Measurements from ENCODE around the gene CYSRT1.

CYSRT1 gene

GRCh38 chr9:137195525-137196220, 29.3 kb upstream of the CYSRT1 start:
- Mint-ChIP-seq H3K9me3 (no peaks in the 10 kb centered on the region), H3K27ac (no peak overlapping the region), H3K4me1 (peaks cover 9% of the 10 kb centered on the region), H3K4me3 (no peak overlapping the region), H3K27me3 (no peaks in the 10 kb centered on the region), H3K36me3 (peaks cover 4% of the 10 kb centered on the region)
- ATAC-seq (ENCODE audit: low read depth): no peak
- DNase-seq (ENCODE audit: low spot score in 2 of 2): no peak

GRCh38 chr9:137198051-137198901, 26.7 kb upstream of the CYSRT1 start:
- Mint-ChIP-seq H3K27ac (no peak overlapping the region), H3K4me1 (peaks cover 17% of the 10 kb centered on the region), H3K36me3 (no peaks in the 10 kb centered on the region), H3K4me3 (peak overlapping the region; percentile 27), H3K9me3 (no peaks in the 10 kb centered on the region), H3K27me3 (no peaks in the 10 kb centered on the region)
- DNase-seq (ENCODE audit: low spot score in 2 of 2) (no peak), ATAC-seq (ENCODE audit: low read depth) (no peak)

- H3K4me3 Mint-ChIP-seq: no peak overlapping the region
Measured at GRCh38 chr9:137198902-137199283, 26.1 kb upstream of the CYSRT1 start.

GRCh38 chr9:137199411-137200121, 25.4 kb upstream of the CYSRT1 start:
- Mint-ChIP-seq H3K27ac (no peak overlapping the region), H3K9me3 (no peaks in the 10 kb centered on the region), H3K4me1 (peaks cover 22% of the 10 kb centered on the region), H3K27me3 (no peaks in the 10 kb centered on the region), H3K36me3 (no peaks in the 10 kb centered on the region), H3K4me3 (peak overlapping the region; percentile 83)
- no peak for ATAC-seq (ENCODE audit: low read depth)
- DNase-seq (ENCODE audit: low spot score in 2 of 2): no peak

More at GRCh38 chr9:137198902-137199283, 26.1 kb upstream of the CYSRT1 start:
- Mint-ChIP-seq H3K27me3 (no peaks in the 10 kb centered on the region), H3K4me1 (peaks cover 19% of the 10 kb centered on the region), H3K9me3 (no peaks in the 10 kb centered on the region), H3K27ac (no peak overlapping the region), H3K36me3 (no peaks in the 10 kb centered on the region)
- DNase-seq (ENCODE audit: low spot score in 2 of 2) (no peak), ATAC-seq (ENCODE audit: low read depth) (no peak)

GRCh38 chr9:137200311-137201204, 24.4 kb upstream of the CYSRT1 start, which contains the start of gene TPRN:
Gene TPRN (minus strand): TSS chr9:137200741. CDS start chr9:137200711, 30 bp downstream.
- H3K4me1 Mint-ChIP-seq: peaks cover 21% of the 10 kb centered on the region
- no peaks in the 10 kb centered on the region for H3K36me3 Mint-ChIP-seq
- no peaks in the 10 kb centered on the region for H3K27me3 Mint-ChIP-seq
- peak within 1 kb of the TSS; percentile 83 for H3K4me3 Mint-ChIP-seq
- ATAC-seq (ENCODE audit: low read depth) (peak; percentile 88), DNase-seq (ENCODE audit: low spot score in 2 of 2) (peak; percentile 87 to 98)
- H3K9me3 Mint-ChIP-seq: no peaks in the 10 kb centered on the region
- H3K27ac Mint-ChIP-seq: peak within 1 kb of the TSS; percentile 81

GRCh38 chr9:137201205-137201868, 23.6 kb upstream of the CYSRT1 start:
- Mint-ChIP-seq H3K4me1 (peaks cover 28% of the 10 kb centered on the region), H3K27me3 (no peaks in the 10 kb centered on the region)
- no peak for ATAC-seq (ENCODE audit: low read depth)

GRCh38 chr9:137202966-137203365, 22.0 kb upstream of the CYSRT1 start:
- DNase-seq (ENCODE audit: low spot score in 2 of 2) (no peak), ATAC-seq (ENCODE audit: low read depth) (no peak)
- Mint-ChIP-seq H3K36me3 (peaks cover 10% of the 10 kb centered on the region), H3K27me3 (no peaks in the 10 kb centered on the region), H3K27ac (no peak overlapping the region), H3K4me3 (no peak overlapping the region), H3K4me1 (peaks cover 39% of the 10 kb centered on the region), H3K9me3 (no peaks in the 10 kb centered on the region)

More at GRCh38 chr9:137201205-137201868, 23.6 kb upstream of the CYSRT1 start:
- Mint-ChIP-seq H3K36me3 (no peaks in the 10 kb centered on the region), H3K27ac (peak overlapping the region; percentile 81), H3K4me3 (peak overlapping the region; percentile 83), H3K9me3 (no peaks in the 10 kb centered on the region)
- DNase-seq (ENCODE audit: low spot score in 2 of 2): no peak

GRCh38 chr9:137204731-137205125, 20.2 kb upstream of the CYSRT1 start:
- H3K36me3 Mint-ChIP-seq: peaks cover 13% of the 10 kb centered on the region
- H3K4me1 Mint-ChIP-seq: peaks cover 36% of the 10 kb centered on the region
- no peaks in the 10 kb centered on the region for H3K27me3 Mint-ChIP-seq
- no peaks in the 10 kb centered on the region for H3K9me3 Mint-ChIP-seq
- DNase-seq (ENCODE audit: low spot score in 2 of 2) (no peak), ATAC-seq (ENCODE audit: low read depth) (no peak)
- H3K4me3 Mint-ChIP-seq: peak overlapping the region; percentile 93
- H3K27ac Mint-ChIP-seq: peak overlapping the region; percentile 94

- peaks cover 13% of the 10 kb centered on the region for H3K36me3 Mint-ChIP-seq
- no peaks in the 10 kb centered on the region for H3K9me3 Mint-ChIP-seq
- peak; percentile 64 for ATAC-seq (ENCODE audit: low read depth)
- peak within 1 kb of the TSS; percentile 94 for H3K27ac Mint-ChIP-seq
- peak within 1 kb of the TSS; percentile 93 for H3K4me3 Mint-ChIP-seq
- H3K27me3 Mint-ChIP-seq: no peaks in the 10 kb centered on the region
- DNase-seq (ENCODE audit: low spot score in 2 of 2): peak; percentile 91 to 97
- H3K4me1 Mint-ChIP-seq: peaks cover 36% of the 10 kb centered on the region
Measured at GRCh38 chr9:137205126-137206069, 19.6 kb upstream of the CYSRT1 start, which contains the start of the genes NDOR1 and TMEM203. Gene NDOR1 (plus strand): TSS chr9:137205700. CDS start chr9:137205778, 78 bp downstream. Gene TMEM203 (minus strand): TSS chr9:137205648. CDS start chr9:137205414, 234 bp downstream.

GRCh38 chr9:137206602-137207001, 18.4 kb upstream of the CYSRT1 start:
- Mint-ChIP-seq H3K27me3 (no peaks in the 10 kb centered on the region), H3K27ac (peak overlapping the region; percentile 94), H3K9me3 (no peaks in the 10 kb centered on the region), H3K4me3 (peak overlapping the region; percentile 93), H3K36me3 (peaks cover 13% of the 10 kb centered on the region), H3K4me1 (peaks cover 35% of the 10 kb centered on the region)
- DNase-seq (ENCODE audit: low spot score in 2 of 2): no peak
- no peak for ATAC-seq (ENCODE audit: low read depth)

- Mint-ChIP-seq H3K27ac (no peak overlapping the region), H3K27me3 (no peaks in the 10 kb centered on the region), H3K4me3 (no peak overlapping the region), H3K36me3 (peaks cover 15% of the 10 kb centered on the region), H3K4me1 (peaks cover 15% of the 10 kb centered on the region), H3K9me3 (no peaks in the 10 kb centered on the region)
- ATAC-seq (ENCODE audit: low read depth) (no peak), DNase-seq (ENCODE audit: low spot score in 2 of 2) (no peak)
Measured at GRCh38 chr9:137211532-137211931, 13.4 kb upstream of the CYSRT1 start.

GRCh38 chr9:137212520-137212919, 12.5 kb upstream of the CYSRT1 start:
- Mint-ChIP-seq H3K4me1 (peaks cover 5% of the 10 kb centered on the region), H3K27ac (no peak overlapping the region), H3K9me3 (no peaks in the 10 kb centered on the region), H3K27me3 (no peaks in the 10 kb centered on the region), H3K4me3 (no peak overlapping the region), H3K36me3 (peaks cover 6% of the 10 kb centered on the region)
- no peak for ATAC-seq (ENCODE audit: low read depth)
- DNase-seq (ENCODE audit: low spot score in 2 of 2): no peak

Measured in memory B cell (primary cell).